Urinary bladder (tissue), 4 donors: Measurements from ENCODE around the gene SYNJ2. TPM values are rescaled to one million over a fixed set of nuclear protein-coding genes. Genes with fewer than 3 reads are reported as not detected.

Experiments
- DNase-seq: peaks from one replicate; pipeline ENCODE4 v3.0.0-alpha.2; 2015; ENCODE audit errors: extremely low spot score
- H3K27ac ChIP-seq: one replicate; pipeline ENCODE4 v1.5.1; 2013; ENCODE audit warnings: low read depth, mild to moderate bottlenecking, moderate library complexity
- H3K36me3 ChIP-seq: one replicate; pipeline ENCODE4 v1.6.1; 2013; ENCODE audit warnings: mild to moderate bottlenecking, moderate library complexity; ENCODE audit not compliant: insufficient read depth
- H3K4me1 ChIP-seq: one replicate; pipeline ENCODE4 v1.6.1; 2013; ENCODE audit warnings: mild to moderate bottlenecking, moderate library complexity; ENCODE audit not compliant: insufficient read depth
- H3K4me3 ChIP-seq: one replicate; pipeline ENCODE4 v1.5.1; 2013; ENCODE audit warnings: low read depth, low read length
- WGBS: extraction: QIAGEN DNeasy Blood & Tissue Kit; methylation state at CpG from one replicate; pipeline ENCODE4 v1.1.7; 2013; 5-methylcytosine and 5-hydroxymethylcytosine counted together
- polyA plus RNA-seq: library from polyadenylated mRNA; stranded (reverse); fragments of 200-250 nt; gene quantifications from one replicate; pipeline ENCODE4 v1.2.3, GENCODE V29; 2013
- total RNA-seq: library from RNA; depleted of rRNA; stranded (reverse); fragments of >200 nt; gene quantifications from one replicate; pipeline ENCODE4 v1.2.3, GENCODE V29; 2014
- donor health status: healthy with polysubstance abuse.
- donor health status: healthy.

Gene SYNJ2
- total and polyA plus RNA-seq, 2 donors = 10.7 to 14.3 TPM

DNA sequence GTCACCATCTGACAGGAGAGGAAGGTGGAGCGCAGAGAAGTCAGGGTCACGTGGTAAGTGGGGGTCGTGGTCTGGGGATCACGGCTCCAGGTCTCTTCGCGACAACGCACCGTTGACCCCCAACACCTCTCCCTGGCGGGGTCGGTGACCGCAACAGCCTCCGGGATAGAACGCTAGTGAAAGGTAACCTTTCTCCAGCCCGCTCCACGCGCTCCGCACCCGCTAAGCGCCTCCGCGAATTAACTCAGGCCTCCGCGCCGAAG lies 600 bp upstream of the SYNJ2 start:
- H3K4me1 ChIP-seq = no peaks in the 10 kb centered on the region
- H3K36me3 ChIP-seq = no peaks in the 10 kb centered on the region
- WGBS = 7% methylated on average over 24 of the region's 24 CpGs
- peak overlapping the region; percentile 84 for H3K4me3 ChIP-seq
- no peak for DNase-seq
- H3K27ac ChIP-seq = no peak overlapping the region

GRCh38 chr6:157982102-157982562 lies 469 bp downstream of the SYNJ2 start:
- no peak for DNase-seq
- H3K36me3 ChIP-seq = no peaks in the 10 kb centered on the region
- WGBS = 2% methylated on average over 36 of the region's 36 CpGs
- peak overlapping the region; percentile 84 for H3K4me3 ChIP-seq
- H3K27ac ChIP-seq = peak overlapping the region; percentile 70
- H3K4me1 ChIP-seq = no peaks in the 10 kb centered on the region

GRCh38 chr6:157982563-157983405 lies 1.1 kb downstream of the SYNJ2 start:
- H3K4me3 ChIP-seq = peak overlapping the region; percentile 84
- H3K27ac ChIP-seq = no peak overlapping the region
- 58% methylated on average over 17 of the region's 17 CpGs for WGBS
- H3K36me3 ChIP-seq = no peaks in the 10 kb centered on the region
- no peak for DNase-seq
- no peaks in the 10 kb centered on the region for H3K4me1 ChIP-seq

- no peaks in the 10 kb centered on the region for H3K36me3 ChIP-seq
- DNase-seq = no peak
- 88% methylated on average over 9 of the region's 9 CpGs for WGBS
- no peak overlapping the region for H3K27ac ChIP-seq
- H3K4me1 ChIP-seq = no peaks in the 10 kb centered on the region
- no peak overlapping the region for H3K4me3 ChIP-seq
These were observed 1.9 kb downstream of the SYNJ2 start for GRCh38 chr6:157983406-157984119.

GRCh38 chr6:157984128-157984527 lies 2.5 kb downstream of the SYNJ2 start:
- H3K36me3 ChIP-seq = no peaks in the 10 kb centered on the region
- no peaks in the 10 kb centered on the region for H3K4me1 ChIP-seq
- WGBS = 97% methylated on average over 4 of the region's 4 CpGs
- no peak overlapping the region for H3K27ac ChIP-seq
- no peak for DNase-seq
- no peak overlapping the region for H3K4me3 ChIP-seq

- no peak overlapping the region for H3K27ac ChIP-seq
These were observed 3.1 kb downstream of the SYNJ2 start for GRCh38 chr6:157984686-157985225.

DNA sequence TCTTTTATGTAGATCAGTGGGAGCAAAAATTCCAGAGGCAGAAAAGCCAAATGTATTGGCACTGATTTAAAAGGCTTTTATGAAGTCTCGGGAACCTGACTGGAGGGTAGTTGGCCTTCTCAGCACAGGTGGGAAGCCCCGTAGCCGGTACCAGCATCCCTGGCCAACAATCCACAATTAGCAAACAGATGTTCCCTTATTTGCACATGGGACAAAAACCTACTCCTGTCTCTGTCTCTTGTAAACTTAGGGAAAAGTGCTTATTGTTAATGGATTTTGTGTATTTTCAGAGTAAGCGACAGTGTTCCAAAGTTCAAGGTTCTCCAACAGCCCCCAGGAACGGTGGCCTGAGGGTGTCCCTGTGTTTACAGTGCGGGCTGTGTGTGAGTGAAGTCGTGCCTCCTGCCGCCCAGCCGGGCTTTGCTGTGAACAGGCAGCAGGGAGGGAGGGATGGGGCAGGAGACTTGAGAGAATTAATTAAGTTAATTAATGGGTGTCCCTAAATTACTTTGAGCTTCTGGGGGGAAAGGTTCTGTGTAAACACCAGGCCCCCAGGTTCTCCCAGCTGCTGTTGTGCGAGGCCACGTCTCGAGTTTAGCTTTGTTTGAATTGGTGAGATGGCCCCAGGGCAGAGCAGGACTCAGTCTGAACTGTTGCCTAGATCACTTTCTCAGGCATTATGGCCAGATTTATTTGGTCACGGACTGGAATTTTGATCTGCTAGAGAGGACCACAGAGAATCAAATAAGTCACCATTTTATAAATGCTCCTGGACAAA lies 3.9 kb downstream of the SYNJ2 start:
- WGBS = 66% methylated on average over 13 of the region's 13 CpGs

More at GRCh38 chr6:157984686-157985225, 3.1 kb downstream of the SYNJ2 start:
- no peak for DNase-seq
- Histone ChIP-seq H3K36me3 (no peaks in the 10 kb centered on the region), H3K4me3 (no peak overlapping the region), H3K4me1 (no peaks in the 10 kb centered on the region)
- 84% methylated on average over 14 of the region's 14 CpGs for whole genome bisulfite sequencing

GRCh38 chr6:157987788-157988699 lies 6.4 kb downstream of the SYNJ2 start:
- Histone ChIP-seq H3K4me3 (no peak overlapping the region), H3K36me3 (no peaks in the 10 kb centered on the region), H3K27ac (no peak overlapping the region), H3K4me1 (no peaks in the 10 kb centered on the region)
- 93% methylated on average over 20 of the region's 20 CpGs for WGBS
- DNase-seq = no peak

More for the DNA sequence above, 3.9 kb downstream of the SYNJ2 start:
- DNase-seq = no peak
- Histone ChIP-seq H3K36me3 (no peaks in the 10 kb centered on the region), H3K4me3 (no peak overlapping the region), H3K4me1 (no peaks in the 10 kb centered on the region), H3K27ac (no peak overlapping the region)

GRCh38 chr6:157988700-157989063 lies 7.0 kb downstream of the SYNJ2 start:
- Histone ChIP-seq H3K27ac (no peak overlapping the region), H3K4me3 (no peak overlapping the region), H3K4me1 (no peaks in the 10 kb centered on the region), H3K36me3 (no peaks in the 10 kb centered on the region)
- no peak for DNase-seq
- 86% methylated on average over 8 of the region's 8 CpGs for WGBS

DNA sequence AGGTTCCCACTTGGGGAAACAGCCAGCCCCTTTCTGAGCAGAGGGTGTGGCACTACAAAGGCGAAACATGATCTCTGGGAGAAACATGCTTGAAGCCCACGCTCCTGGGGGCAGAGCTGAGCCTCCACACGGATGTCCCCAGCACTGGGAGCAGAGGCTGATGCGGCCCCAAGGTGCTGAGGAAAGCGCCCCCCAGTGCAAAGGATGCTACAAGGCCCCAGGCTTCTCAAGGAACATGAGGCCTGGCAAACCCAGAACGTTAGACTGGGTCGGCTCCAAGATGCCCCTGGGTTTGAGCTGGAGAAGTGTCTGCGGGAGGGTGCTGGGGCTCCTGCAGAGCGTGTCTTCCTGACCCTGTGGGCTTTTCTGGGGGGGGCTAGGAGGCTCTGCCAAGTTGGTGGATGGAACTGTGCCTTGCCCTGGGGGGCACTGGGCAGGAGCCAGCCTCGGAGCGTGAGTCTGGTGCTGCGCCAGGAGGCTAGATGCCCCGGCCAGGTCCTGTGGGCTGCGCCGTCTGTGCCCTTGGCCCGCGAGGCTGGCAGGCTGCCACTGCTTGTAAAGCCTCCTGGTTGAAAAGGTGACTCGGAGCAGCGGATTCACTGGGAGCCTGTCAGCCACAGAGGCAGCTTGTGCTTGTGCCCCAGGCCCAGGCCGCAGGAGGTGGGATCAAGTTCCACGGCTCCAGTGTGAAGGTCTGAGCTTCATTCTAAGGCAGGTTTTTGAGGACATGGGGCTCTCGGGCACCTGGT lies 8.1 kb downstream of the SYNJ2 start:
- DNase-seq = no peak
- Histone ChIP-seq H3K4me3 (no peak overlapping the region), H3K4me1 (no peaks in the 10 kb centered on the region), H3K27ac (no peak overlapping the region), H3K36me3 (no peaks in the 10 kb centered on the region)
- 41% methylated on average over 22 of the region's 22 CpGs for WGBS

- H3K4me1 ChIP-seq = no peaks in the 10 kb centered on the region
- no peaks in the 10 kb centered on the region for H3K36me3 ChIP-seq
- DNase-seq = no peak
- WGBS = 77% methylated on average over 15 of the region's 15 CpGs
- no peak overlapping the region for H3K4me3 ChIP-seq
- H3K27ac ChIP-seq = no peak overlapping the region
These were observed 8.8 kb downstream of the SYNJ2 start for GRCh38 chr6:157990321-157991066.

DNA sequence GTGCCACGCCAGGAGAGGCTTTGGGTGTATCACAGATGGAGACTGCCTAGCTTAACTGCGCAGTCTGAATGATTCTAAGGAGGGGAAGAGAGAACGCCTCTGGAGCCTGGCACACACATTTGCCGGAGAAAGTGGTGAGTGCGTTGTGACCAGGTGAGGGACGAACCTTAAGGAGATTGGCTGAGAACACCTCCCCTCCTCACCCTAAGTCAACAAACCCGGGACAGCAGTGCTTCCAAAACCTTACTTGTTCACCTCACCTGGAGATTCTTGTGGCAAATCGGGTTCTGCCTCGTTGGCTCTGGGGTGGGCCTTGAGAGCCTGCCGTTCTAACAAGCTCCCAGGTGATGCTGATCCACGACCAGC lies 9.4 kb downstream of the SYNJ2 start:
- H3K4me1 ChIP-seq = no peaks in the 10 kb centered on the region
- no peak for DNase-seq
- no peaks in the 10 kb centered on the region for H3K36me3 ChIP-seq
- H3K27ac ChIP-seq = no peak overlapping the region
- 94% methylated on average over 11 of the region's 11 CpGs for WGBS
- no peak overlapping the region for H3K4me3 ChIP-seq
